Measurements from ENCODE around the gene KHK. TPM values are rescaled to one million over a fixed set of nuclear protein-coding genes. Genes with fewer than 3 reads are reported as not detected.
A peak's percentile ranks its signal among the peaks of the same experiment; 100 is the strongest.

The KHK gene
- total and polyA plus RNA-seq, 9 donors, result 1.3 to 10.7 (median 5.2) TPM

DNA sequence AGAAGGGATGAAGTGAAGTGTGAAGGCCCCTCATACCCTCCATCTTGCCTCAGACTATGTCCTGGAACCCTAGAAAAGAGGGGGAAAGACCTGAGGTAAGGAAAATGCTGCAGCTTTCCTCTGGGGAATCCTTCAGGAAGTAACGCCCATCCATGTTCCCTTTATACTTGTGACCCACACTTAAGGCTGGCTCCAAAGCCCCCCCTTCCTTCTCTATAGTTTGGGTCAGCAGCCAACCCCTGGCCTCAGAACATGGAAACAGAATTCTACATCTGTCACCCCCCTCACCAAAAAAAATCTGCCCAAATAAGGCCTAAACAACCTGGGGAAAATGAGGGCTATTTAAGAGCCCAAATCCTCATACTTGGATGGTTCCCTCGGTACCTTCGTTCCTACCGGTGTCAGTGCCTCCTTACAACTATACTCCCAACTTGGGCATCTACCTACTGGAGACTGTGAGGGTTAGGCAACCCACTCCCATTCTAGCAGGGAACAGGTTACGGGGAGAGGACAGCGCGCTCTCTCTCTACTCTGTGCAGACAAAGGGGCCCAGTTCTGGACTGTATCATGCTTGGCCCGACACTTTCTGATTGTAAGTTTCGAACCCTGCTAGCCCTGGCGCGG lies 15.8 kb upstream of the KHK start:
- H3K4me1 ChIP-seq (ENCODE audit: insufficient read depth), result peaks cover 15% of the 10 kb centered on the region
- DNase-seq, result peak in 1 of 5 donors; percentile 17
- peak overlapping the region; percentile 59 for H3K4me3 ChIP-seq
- intact Hi-C loops (cut with DNase I), result no loop called here
- no peaks in the 10 kb centered on the region for H3K27me3 ChIP-seq
- H3K9me3 ChIP-seq, result no peaks in the 10 kb centered on the region
- TF ChIP-seq, protein P1, sequence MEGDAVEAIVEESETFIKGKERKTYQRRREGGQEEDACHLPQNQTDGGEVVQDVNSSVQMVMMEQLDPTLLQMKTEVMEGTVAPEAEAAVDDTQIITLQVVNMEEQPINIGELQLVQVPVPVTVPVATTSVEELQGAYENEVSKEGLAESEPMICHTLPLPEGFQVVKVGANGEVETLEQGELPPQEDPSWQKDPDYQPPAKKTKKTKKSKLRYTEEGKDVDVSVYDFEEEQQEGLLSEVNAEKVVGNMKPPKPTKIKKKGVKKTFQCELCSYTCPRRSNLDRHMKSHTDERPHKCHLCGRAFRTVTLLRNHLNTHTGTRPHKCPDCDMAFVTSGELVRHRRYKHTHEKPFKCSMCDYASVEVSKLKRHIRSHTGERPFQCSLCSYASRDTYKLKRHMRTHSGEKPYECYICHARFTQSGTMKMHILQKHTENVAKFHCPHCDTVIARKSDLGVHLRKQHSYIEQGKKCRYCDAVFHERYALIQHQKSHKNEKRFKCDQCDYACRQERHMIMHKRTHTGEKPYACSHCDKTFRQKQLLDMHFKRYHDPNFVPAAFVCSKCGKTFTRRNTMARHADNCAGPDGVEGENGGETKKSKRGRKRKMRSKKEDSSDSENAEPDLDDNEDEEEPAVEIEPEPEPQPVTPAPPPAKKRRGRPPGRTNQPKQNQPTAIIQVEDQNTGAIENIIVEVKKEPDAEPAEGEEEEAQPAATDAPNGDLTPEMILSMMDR (IDR thresholded peaks at IDR 0.05), result no peak
- TF ChIP-seq POLR2A (IDR thresholded peaks at IDR 0.05) (no peak), EP300 (IDR thresholded peaks at IDR 0.05) (no peak)
- peak overlapping the region; percentile 92 to 98 for H3K27ac ChIP-seq
- 0 to 2% (median 1%) methylated on average over 10 to 11 of the region's 11 CpGs for WGBS, 3 donors
- no peaks in the 10 kb centered on the region for H3K36me3 ChIP-seq

DNA sequence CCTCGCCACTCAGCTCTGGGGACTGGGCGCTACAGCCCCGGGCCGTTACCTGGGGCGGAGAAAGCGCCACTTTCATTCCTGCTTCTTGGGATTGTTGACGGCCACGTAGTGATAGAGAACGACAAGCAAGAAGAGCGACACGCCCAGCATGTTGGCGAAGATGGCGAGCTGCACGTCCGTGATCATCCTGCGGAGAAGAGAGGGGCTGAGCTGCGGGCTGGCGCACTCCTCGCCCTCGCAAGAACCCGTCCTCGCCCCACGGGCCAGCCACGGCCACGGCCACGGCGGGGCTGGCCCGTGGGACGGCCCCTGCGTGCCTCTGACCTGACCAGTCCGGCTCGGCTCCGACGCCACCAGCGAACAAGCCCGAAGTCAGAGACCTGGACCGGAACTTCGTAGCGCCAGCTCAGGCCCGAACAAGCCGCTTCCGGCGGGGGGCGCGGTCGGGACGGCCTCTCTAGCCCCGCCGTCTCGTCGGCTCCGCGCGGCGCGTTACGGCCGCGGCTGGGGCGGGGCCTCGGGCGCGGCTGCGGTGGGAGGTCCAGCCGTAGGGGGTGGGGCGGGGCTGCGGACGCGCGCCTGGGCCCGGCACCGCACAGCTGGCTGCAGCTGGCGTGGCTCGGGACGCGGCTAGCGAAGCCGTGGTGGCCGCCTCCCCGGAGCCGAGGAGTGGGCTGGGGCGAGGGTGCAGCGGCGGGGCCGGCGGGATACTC lies 15.1 kb upstream of the KHK start, which contains the start of gene OST4:
TSS of gene OST4 (minus strand) at position 378 of the 713 bp plus-strand sequence.
- H3K4me1 ChIP-seq (ENCODE audit: insufficient read depth), result peaks cover 16% of the 10 kb centered on the region
- peak; percentile 93 to 96 (median 94) for DNase-seq
- no peaks in the 10 kb centered on the region for H3K36me3 ChIP-seq
- TF ChIP-seq, protein P1 (IDR thresholded peaks at IDR 0.05), result peak in 1 of 3 donors; percentile 23
- TF ChIP-seq EP300 (IDR thresholded peaks at IDR 0.05) (no peak), POLR2A (IDR thresholded peaks at IDR 0.05) (peak; percentile 75)
- H3K27me3 ChIP-seq, result no peaks in the 10 kb centered on the region
- WGBS, 3 donors, result 0 to 1% (median 1%) methylated on average over 29 to 86 of the region's 86 CpGs
- intact Hi-C loops (cut with DNase I), result no loop called here
- peak within 1 kb of the TSS; percentile 92 to 98 for H3K27ac ChIP-seq
- no peaks in the 10 kb centered on the region for H3K9me3 ChIP-seq
- peak within 1 kb of the TSS; percentile 59 for H3K4me3 ChIP-seq

- Histone ChIP-seq H3K27me3 (no peaks in the 10 kb centered on the region), H3K4me3 (peak overlapping the region; percentile 59), H3K27ac (peak overlapping the region; percentile 92 to 98), H3K9me3 (no peaks in the 10 kb centered on the region), H3K36me3 (no peaks in the 10 kb centered on the region), H3K4me1 (ENCODE audit: insufficient read depth) (peaks cover 16% of the 10 kb centered on the region)
- WGBS, 3 donors, result 1 to 3% (median 1%) methylated on average over 28 to 34 of the region's 34 CpGs
- intact Hi-C loops (cut with DNase I), result no loop called here
- TF ChIP-seq, protein P1 (IDR thresholded peaks at IDR 0.05), result no peak
- TF ChIP-seq EP300 (IDR thresholded peaks at IDR 0.05), result no peak
- no peak for TF ChIP-seq POLR2A (IDR thresholded peaks at IDR 0.05)
- peak; percentile 91 to 94 (median 93) for DNase-seq
Observed at GRCh38 chr2:27071990-27072830, 14.4 kb upstream of the KHK start.

- peaks cover 16% of the 10 kb centered on the region for H3K4me1 ChIP-seq (ENCODE audit: insufficient read depth)
- no peaks in the 10 kb centered on the region for H3K27me3 ChIP-seq
- no peak overlapping the region for H3K4me3 ChIP-seq
- intact Hi-C loops (cut with DNase I), result no loop called here
- no peak for DNase-seq
- H3K36me3 ChIP-seq, result no peaks in the 10 kb centered on the region
- H3K27ac ChIP-seq, result peak overlapping the region; percentile 92 to 98
- H3K9me3 ChIP-seq, result no peaks in the 10 kb centered on the region
- TF ChIP-seq EP300 (IDR thresholded peaks at IDR 0.05) (no peak), POLR2A (IDR thresholded peaks at IDR 0.05) (no peak)
- TF ChIP-seq, protein P1 (IDR thresholded peaks at IDR 0.05), result no peak
- WGBS, 3 donors, result 18 to 22% (median 19%) methylated on average over 5 of the region's 5 CpGs
Observed at GRCh38 chr2:27072920-27073319, 13.7 kb upstream of the KHK start.
